ENCODE measurements around the gene NYAP1.

GRCh38 chr7:100476903-100477870, 6.5 kb upstream of the NYAP1 start:
- peak in 1 of 2 donors; percentile 52 for TF ChIP-seq CTCF (conservative IDR thresholded peaks at IDR 0.05 in 1 of 2, IDR thresholded peaks at IDR 0.05 in 1 of 2; ENCODE audit: extremely low read depth in 1 of 2, insufficient read depth in 1 of 2, low read depth in 1 of 2, low read length in 2 of 2)
- TF ChIP-seq EZH2 (IDR thresholded peaks at IDR 0.05; ENCODE audit: borderline replicate concordance, low read length), result no peak

Data from mammary epithelial cell (primary cell).